Measurements from ENCODE around the gene DENND1A.
"Not testable (repeated sequence)": the region's sequence is repeated elsewhere in the genome, so short reads cannot be mapped to it uniquely, and the experiment has no call there.

Gene DENND1A

DNA sequence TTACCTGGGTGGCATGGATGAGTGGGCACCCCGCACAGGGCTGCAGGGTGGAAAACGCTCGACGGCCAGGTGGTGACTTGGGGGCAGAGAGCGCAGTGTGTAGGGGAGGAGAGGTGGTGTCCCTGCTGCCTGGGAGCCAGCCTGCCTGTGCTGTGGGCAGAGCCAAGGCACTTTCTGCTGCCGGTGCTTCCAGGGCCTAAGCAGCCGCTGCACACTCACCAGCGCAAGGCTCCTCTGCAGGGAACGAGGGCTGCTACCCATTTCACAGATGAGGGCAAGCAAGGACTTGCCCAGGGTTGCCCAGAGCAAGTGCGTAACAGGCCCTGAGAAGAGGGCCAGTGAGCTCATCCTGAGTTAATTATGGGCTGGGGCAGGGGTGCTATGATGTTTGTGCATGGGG lies 511.4 kb downstream of the DENND1A start:
- DNase-seq = no peak

DNA sequence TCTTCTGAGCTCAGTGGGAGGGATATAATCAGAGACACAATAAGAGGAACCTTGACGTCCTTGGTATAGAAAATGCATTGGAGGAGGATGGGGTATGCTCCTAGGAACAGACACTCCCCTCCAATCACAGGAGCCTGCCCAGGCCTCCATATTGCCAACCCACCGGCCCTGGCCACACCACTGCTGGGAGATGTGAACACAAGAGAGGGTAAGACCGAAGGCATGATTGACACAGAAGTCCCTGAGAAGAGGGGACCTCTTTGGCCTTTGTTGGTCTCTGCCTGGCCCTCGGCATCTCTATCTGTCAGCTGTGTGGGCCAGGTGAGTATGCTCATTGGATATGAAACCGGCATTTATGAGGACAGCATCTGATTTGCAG lies 511.9 kb downstream of the DENND1A start:
- no peak for DNase-seq

DNA sequence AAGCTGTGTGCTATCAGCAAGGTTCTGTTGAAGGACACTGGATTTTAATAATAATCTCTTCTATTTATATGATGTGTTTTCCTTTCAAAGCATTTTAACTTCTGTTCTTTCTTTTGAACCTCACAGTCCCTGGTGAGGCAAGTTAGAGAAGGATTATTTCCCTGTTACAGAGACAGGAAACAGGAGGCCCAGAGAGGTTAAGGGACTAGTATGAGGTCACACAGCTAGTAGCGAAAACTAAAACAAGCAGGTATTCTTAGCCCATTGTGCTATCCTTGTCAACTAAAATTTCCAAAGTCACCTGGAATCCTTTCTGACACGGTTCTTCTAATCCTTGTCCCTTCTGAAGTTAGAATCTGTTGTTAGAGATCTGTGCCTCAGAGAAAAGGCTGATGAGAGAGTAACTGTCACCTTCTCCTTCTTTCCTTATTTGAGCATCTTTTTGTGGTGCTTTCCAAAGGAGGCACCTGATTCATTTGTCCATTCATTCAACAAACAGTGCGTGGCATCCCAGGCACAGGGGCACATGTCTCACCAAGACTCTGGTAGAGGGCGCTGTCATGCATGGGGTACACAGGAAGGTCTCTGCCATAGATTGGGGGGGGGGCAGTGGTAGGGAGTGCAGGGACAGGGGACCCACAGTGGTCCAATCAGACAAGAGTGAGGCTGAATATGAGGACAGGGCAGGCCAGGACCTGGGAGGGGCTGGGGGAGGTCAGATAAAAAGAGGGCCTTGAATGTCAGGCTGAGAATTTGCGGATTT lies 512.5 kb downstream of the DENND1A start:
- no peak for DNase-seq

DNA sequence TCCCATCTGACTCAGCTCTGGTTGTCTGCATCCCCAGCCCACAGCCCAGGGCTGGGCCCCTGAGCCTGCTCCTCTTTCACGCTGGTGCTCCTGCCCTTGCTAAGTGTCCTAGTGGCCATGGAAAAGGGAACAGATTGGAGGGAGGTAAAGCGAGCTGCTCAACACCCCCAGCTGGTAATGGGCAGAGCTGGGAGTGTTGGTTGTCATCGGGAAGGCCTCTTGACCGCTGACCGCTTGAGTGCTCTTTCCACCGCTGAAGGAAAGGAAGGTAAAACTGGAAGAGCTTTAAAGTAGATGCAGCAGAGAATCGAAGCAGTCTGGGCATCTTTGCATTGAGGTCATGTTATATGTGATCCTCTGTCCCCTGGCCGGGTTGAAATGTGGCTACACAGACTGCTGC lies 513.8 kb downstream of the DENND1A start:
- DNase-seq = no peak

DNA sequence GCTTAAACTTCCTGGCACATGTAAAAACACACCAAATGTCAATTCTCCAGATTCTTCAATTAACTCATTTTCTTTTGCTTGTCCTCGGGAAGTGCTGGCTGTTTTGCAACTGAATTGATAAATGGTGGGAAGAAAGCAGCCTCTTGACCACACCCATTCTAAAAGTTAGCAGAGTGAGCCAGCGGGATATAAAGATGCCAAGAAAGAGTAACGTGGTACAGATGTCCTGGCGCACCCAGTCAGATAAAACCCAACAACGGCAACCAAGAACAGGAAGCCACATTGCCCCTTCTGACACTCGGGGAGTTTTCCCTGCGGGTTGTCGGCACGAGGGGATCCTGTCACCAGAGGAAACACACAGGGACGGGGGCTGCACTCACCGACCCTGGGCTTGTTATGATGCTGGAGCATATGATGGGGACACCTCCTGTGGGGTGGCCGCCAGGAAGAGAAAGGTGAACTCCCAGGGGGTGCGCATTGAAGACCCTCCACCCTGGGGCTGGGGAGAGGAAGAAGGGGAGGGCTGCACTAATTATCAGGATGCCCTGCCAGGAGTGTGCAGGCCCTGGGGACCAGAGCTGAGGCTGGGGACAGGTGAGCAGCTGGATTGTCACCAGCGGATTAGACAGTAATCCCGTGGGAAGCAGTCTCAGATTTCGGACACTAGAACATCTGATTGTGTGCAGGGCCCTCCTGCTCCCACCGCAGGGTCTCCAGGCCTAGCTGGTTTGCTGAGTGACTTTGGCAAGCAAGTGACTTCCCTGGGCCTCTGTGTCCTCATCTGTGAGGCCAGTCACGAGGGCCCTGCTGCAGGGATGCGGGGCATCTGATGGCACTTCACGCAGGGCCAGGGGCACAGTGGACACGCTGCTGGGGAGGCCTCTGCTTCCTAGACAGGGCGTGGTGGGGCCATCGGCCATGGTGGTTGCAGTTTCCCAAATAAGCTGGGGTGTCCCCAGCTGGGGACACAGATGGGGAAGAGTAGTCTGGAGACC lies 514.7 kb downstream of the DENND1A start:
- no peak for DNase-seq

DNA sequence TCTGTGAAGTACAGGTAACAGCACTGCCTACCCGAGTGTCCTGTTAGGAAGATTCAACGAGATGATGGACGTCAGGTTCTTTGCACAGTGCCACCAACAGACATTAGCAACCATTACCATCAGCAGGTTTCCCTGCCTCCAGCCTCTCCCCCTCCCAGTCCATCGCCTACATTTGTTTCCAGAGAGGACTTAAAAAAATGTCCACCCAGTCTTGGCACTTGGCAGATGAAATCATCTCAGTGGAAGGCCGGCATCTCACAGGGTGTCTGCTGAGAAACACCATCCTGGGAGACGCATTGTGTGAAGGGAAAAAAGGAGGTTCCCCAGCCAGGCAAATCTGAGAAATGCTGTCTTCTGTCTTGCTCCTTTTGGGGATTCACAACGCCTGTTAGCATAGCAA lies 515.7 kb downstream of the DENND1A start:
- DNase-seq = no peak

DNA sequence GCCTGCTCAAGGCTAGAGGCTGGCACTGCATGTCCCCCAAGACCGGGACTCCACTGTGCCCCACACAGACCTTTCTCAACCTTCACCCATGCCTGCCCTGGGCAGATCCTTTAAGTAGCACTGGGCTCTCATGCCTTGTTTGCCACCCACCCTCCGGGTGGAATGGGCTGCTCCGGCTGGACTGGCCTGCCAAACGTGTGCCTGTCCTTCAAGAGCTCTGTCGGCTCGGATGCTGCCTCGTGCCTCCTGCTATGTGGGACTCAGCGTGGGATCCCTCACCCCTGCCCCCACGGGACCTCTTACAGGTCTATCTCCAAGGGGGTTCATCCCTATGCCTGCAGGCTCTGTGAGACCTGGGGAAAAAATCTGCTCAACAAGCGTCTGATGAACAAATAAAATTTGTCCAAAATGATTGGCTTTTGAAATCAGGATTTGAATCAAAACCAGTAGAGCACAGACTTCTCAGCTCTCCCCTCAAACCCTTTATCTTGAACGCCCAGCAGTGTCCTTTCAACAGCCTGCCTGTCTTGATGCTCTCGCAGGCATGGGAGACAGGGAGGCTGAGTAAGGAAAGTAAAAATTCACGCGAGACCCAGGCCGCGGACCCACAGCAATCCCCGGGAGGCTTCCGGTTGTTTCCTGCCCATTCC lies 517.6 kb downstream of the DENND1A start:
- DNase-seq = no peak

DNA sequence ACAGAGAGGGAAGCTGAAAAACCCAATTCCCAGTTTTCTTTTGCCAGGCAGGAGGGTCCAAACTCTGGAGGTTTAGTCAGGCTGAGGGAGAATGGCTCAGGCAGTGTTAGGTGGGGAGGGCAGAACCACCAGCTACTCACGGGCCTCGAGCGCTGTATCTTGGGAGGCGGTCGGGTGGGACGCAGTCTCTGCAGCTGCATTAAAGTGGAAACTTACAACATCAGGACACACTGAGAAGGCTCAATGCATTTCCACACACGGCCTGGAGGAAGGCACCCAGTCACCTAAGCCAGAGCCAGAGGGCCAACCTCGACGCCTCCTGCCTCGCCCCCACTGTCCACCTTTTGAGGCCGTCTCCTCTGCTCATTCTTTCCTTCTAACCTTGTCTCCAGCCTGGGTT lies 518.3 kb downstream of the DENND1A start:
- DNase-seq = no peak

DNA sequence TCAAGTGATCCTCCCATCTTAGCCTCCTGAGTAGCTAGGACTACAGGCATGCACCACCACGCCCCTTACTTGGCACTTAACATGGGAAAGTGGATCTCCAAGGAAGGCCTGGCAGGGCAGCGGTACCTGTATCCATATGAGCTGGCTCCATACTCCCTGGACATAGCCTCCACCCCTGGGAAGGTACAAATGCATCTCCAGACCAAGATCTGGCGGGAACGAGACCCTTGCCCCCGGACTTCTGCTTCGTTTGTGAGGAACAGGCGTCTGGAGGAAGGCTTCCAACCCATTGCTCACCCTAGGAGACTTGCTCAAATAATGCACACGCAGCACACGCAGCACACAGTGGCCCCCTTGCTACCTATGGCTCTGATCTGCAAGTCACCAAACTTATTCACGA lies 518.7 kb downstream of the DENND1A start:
- DNase-seq = no peak

DNA sequence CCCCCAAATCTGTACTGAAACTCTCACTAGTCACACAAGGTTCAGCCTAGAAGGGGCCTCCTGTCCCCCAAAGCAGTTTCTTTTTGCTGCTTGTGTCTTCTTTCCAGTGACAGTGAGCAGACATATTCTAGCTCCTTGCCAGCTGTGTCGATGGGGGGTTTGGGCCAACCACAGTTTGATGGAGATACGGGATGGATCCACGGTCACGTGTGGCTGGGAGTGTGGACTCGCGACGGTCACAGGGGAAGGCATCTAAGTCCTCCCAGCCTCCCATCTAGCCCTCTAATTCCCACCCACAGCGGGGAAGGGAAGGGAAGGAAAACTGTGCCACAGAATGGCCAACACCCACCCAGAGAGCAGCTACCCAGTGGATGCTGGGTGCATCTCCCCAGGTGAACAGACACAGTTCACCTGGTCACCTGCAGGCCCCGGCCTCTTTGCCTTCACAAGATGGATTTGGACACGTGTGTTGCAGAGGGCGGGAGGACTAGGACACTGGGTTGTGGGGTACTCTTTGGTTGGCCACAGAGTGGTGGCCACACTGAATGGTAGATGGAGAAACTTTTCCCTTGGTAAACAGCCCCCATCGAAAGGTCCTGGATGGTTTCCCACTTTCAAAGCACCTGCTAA lies 519.5 kb downstream of the DENND1A start:
- DNase-seq = no peak

DNA sequence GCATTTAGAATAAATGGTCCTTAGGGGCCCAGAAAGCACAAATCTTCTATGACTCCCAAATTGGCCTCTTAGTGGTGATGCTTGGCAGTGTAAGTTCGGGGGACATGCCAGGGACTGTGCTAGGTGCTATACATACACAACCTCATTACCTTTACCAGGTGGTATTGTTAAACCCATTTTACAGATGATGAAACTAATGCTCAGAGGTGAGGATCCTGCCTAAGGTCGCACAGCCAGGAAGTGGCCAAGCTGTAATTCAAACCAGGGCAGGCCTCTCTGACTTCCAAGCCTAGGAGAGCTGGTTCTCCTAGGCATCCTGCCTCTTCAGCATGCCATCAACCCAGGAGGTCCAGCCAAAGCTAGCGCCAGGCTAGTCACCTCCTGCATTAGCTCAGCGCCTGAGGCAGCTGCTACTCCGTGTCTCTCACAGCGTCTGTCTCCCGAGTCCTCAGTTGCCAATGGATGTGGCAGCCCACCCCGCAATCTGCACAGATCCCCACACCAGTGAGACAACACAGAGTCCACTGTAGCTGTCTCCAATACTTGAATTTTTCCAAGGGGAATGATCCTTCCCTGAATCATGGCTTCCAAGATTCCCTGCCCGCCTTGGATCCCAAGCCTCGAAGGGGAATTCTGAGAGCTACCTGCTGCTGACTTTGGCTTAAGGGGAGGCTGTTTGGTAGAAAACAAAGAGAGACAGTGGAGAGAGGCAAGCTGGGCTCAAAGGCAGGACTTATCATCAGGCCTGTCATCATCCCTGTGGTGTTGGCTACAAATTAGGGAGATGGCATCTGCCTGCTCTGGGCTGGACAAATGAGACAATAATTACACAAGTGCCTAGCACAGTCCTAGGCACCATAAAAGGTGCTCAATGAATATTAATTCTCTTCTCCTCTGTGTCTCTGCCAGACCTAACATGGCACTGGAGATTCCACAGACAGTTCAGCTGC lies 521.3 kb downstream of the DENND1A start:
- DNase-seq = no peak

DNA sequence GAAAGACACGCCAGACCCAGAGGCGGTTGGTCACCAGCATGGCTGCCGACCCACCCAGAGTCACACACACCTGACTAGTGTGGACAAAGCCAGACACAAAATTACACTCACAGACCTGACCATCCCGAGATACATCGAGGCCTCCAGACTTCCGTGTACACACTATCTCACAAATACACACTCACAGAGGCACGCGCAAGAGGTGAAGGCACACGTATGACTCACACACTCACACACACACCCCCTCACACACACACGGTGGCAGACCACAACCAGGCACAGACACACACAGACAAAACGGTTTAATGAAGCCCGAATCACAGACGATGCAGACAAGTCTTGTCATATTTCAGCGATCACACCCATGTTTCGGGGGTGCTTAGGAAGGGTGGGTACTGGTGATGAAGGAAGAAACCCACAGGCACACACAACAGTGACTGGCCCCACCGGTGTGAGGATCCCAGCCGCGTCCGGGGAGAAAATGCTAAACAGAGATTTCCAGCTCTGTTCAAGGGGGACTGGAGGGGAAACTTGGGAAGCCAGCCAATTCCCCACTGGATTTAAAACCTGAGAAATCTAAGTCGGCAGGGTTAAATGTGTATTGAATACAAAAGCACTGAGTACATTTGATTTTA lies 522.6 kb downstream of the DENND1A start:
- DNase-seq = no peak

DNA sequence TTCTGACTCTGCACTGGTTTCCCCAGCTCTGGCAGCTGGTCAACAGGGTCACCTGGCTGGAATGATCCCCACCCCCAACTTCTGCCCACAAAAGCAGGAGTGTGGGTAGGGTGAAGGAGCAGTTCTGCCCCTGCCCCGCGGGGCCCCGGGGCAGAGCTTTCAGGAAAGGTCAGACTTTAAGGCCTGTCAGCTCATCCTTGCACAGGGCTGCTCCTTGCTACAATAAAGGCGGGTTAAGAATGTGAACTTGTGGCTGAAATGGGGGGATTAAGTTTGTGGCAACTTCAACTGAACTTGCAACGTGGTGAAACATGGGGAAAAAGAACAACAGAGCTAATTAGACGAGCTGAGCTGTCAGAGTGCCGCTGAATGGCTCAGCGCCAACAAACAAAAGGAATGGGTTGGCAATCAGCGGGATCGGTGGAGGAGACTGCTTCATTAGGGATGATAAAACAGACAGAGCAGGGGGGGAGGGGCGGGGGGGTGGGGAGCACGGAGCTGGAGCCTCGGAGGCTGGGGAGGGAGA lies 523.2 kb downstream of the DENND1A start:
- no peak for DNase-seq

DNA sequence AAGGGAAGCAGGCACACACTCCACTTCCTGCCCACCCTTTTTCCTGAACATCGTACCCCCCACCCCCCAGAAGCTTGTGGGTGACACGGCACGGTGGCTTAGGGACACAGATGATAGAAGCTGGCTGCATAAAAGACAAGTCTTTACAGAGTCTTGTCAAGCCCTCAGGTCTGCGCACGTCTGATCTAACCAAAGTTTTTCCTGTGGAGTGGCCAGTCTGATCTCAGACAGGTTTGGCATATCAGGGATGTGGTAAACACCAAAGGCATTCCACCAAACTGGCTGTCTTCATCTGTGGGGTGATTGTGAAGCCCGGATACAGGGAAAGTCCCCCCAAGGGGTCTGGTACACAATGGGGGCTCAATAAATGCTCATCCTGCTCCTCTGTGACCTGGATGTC lies 523.9 kb downstream of the DENND1A start:
- no peak for DNase-seq

DNA sequence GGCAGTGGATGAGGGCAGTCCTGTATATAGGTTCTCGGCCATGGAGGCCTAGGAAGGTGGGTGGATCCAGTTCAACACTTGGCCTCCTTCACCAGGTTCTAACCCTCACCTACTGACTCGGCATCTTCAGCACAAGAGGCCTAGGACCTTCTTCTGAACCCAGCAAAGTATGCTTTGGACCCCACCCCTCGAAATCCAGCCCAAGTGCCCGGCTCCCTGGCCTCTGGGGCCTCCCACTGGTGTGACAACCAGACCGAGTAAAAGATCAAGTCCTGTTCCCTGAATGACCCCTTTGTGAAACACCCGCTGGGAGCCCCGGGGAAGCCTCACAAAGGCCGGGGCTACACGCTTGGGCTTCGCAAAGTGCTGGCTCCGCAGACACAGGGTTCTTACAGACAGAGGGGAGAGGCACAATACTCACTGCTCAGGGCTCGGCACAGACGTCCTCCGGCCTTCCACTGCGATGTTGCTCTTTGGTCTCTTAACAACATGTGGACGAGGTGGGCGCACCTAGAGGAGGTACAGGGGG lies 526.9 kb downstream of the DENND1A start:
- DNase-seq = no peak

DNA sequence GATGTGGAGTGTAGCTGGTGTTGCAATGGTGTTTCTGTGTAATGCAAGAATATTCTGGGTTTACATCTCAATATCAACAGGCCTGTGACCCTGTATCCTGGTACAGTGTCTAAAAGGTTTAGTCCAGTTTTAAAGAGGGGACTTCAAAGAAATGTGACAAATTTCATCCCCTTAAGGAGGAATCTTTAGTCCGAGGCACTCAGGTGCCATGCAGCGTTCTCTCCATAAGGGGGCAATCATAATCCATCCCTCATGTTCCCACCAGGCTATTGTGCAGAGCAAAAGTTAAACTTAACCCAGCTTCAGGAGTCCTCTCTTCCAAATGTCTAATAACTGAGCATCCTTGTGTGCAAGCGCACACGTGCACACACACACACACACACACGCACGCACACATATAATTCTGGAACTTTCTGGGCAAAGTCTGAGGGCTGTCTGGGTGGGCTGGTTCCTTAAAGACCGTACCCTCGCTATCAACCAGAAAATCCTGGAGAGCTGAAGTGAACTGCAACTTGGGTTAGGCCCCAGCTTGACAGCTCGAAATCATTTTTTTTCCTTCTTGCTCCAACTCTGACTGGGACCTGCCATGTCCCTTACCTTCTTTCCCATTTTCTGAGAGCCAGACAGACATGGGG lies 527.9 kb downstream of the DENND1A start:
- no peak for DNase-seq

DNA sequence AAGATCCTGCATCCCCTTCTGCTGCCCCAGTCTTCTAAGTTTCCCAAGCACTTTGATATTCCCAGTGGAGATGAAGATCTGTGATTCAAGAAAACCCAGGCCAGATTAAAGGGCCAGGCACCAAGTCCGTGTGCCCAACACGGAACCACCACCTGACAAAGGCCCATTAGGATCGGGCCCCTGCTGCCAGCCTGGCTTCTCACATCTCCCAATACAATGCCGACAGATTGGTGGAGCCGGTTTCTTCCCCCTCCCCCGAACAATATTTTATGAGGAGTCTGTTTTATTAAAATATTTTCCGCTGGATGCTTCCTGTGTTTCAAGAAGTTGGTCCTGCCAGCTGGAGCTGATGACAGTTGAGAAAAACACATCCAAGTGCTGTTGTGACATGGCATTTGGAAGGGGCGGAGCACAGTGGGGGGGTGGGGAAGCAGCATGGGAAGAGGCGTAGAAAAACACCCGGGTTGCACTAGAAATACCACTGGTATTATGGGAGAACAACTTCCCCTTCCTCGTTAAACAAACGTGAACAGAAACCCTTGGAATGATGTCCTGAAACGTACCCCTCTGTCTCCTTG lies 528.9 kb downstream of the DENND1A start:
- DNase-seq = no peak

DNA sequence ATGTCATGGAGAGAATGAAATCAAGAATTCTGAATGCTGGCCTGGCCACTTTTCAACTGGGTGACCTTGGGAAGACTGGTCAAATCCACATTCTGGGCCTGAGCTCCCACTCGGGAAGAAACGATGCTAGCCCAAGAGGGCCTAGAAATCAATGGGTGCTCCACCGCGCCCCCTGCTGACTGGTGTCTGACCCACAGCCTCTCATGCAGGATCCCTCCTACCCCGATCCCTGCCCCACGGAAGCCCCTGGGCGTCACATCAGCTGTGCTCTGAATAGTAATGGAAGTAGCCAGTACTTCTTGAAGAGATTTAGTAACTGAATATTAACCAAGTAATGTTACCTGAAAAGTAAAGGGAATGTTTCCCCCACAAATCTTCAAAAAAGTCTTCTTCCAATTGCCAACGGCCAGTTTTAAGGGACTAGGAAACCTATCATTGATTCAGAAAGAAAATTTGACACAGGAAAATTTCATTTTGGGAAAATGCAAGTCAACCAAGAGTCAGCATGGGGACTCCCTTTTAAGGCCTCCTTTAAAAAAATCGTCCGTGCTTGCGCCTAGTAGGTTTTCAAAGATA lies 530.0 kb downstream of the DENND1A start:
- DNase-seq = no peak

DNA sequence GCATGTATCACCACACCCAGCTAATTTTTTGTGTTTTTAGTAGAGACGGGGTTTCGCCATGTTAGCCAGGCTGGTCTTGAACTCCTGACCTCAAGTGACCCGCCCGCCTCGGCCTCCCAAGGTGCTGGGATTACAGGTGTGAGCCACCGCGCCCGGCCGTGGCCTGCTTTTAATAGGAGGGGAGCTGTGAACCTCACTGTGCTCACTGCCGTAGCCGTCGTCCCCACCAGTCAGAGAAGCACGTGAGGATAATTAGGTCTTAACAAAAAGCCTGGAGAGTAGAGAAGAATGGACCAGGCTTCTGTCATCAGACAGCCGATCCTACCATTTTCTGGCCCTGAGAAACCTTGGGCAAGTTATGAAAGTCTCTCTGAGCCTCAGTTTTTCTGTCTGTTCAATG lies 531.0 kb downstream of the DENND1A start:
- DNase-seq = not testable (repeated sequence)

DNA sequence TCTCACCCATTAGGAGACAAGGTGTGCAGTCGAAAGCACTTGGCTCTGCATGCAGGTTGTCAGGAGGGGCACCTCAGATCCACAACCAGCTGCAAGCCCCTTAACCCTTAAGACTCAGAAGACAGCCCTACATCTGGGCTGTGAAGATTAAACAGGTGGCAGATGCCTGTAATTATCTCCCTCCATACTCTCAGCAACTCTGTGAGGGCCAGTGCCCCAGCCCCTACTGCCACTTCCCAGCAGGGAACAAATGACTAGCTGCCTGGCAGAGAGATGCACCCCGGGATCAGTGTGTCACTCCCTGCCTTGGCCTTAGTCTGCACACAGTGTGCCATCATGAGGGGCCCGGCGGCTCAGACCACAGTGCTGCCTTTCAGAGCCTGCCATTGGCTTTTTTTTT lies 532.0 kb downstream of the DENND1A start:
- no peak for DNase-seq
